HG03039 (cell line): Measurements from ENCODE around the gene UQCRC1.

Source experiments
- ATAC-seq: cut with Tn5 transposase; IDR thresholded peaks from one replicate; pipeline ENCODE4 v1.9.1; 2021; ENCODE audit warnings: mild to moderate bottlenecking, moderate library complexity; ENCODE audit not compliant: unreplicated experiment

Gene UQCRC1

GRCh38 chr3:48633743-48634142 lies 24.3 kb upstream of the UQCRC1 start:
- no peak for ATAC-seq

- ATAC-seq, result no peak
Measured at GRCh38 chr3:48633256-48633655, 23.8 kb upstream of the UQCRC1 start.

- ATAC-seq, result no peak
Measured at GRCh38 chr3:48631516-48632448, 22.3 kb upstream of the UQCRC1 start.

- no peak for ATAC-seq
Measured at GRCh38 chr3:48630833-48631232, 21.4 kb upstream of the UQCRC1 start.

- ATAC-seq, result no peak
Measured at GRCh38 chr3:48630407-48630806, 21.0 kb upstream of the UQCRC1 start.

GRCh38 chr3:48629894-48630293 lies 20.4 kb upstream of the UQCRC1 start:
- ATAC-seq, result no peak

- ATAC-seq, result no peak
Measured at GRCh38 chr3:48628277-48629017, 19.0 kb upstream of the UQCRC1 start.

- no peak for ATAC-seq
Measured at GRCh38 chr3:48625600-48625999, 16.2 kb upstream of the UQCRC1 start.

GRCh38 chr3:48624767-48625166 lies 15.3 kb upstream of the UQCRC1 start:
- no peak for ATAC-seq

- ATAC-seq, result no peak
Measured at GRCh38 chr3:48623851-48624547, 14.6 kb upstream of the UQCRC1 start.

GRCh38 chr3:48621461-48621869 lies 12.0 kb upstream of the UQCRC1 start, which contains the start of gene TMEM89:
Gene TMEM89 (minus strand): TSS chr3:48621769. CDS start chr3:48621756, 13 bp downstream.
- no peak for ATAC-seq

GRCh38 chr3:48619541-48620524 lies 10.4 kb upstream of the UQCRC1 start:
- no peak for ATAC-seq

- no peak for ATAC-seq
Measured at GRCh38 chr3:48617559-48617958, 8.1 kb upstream of the UQCRC1 start.

- ATAC-seq, result no peak
Measured at GRCh38 chr3:48614044-48614443, 4.6 kb upstream of the UQCRC1 start.

GRCh38 chr3:48612309-48612708 lies 2.9 kb upstream of the UQCRC1 start:
- ATAC-seq, result no peak

- ATAC-seq, result no peak
Measured at GRCh38 chr3:48607519-48607918, 1.9 kb downstream of the UQCRC1 start.

- ATAC-seq, result no peak
Measured at GRCh38 chr3:48601622-48601994, 7.8 kb downstream of the UQCRC1 start.

- ATAC-seq, result no peak
Measured at GRCh38 chr3:48600711-48601621, 8.5 kb downstream of the UQCRC1 start.
